ENCODE measurements around the gene CLIP2. TPM values are rescaled to one million over a fixed set of nuclear protein-coding genes. Genes with fewer than 3 reads are reported as not detected.

Gene CLIP2
- total and polyA plus RNA-seq, 2 of the 4 experiments (the other 2 are of a cell fraction), result 18.1 to 20.7 TPM

- no peak for TF ChIP-seq RAD21 (IDR thresholded peaks at IDR 0.05; ENCODE audit: low read length)
- TF ChIP-seq NFE2L2 (IDR thresholded peaks at IDR 0.05; ENCODE audit: low read depth, low read length), result no peak
- no peak for TF ChIP-seq RCOR1 (IDR thresholded peaks at IDR 0.05; ENCODE audit: insufficient replicate concordance, low read length)
- TF ChIP-seq SMC3 (IDR thresholded peaks at IDR 0.05; ENCODE audit: low read depth, low read length), result no peak
- no peak for TF ChIP-seq ELK1 (IDR thresholded peaks at IDR 0.05; ENCODE audit: borderline replicate concordance, low read depth, low read length)
- no peak for TF ChIP-seq CTCF (conservative IDR thresholded peaks at IDR 0.05; ENCODE audit: low read depth, low read length)
- no peak for TF ChIP-seq MAZ (IDR thresholded peaks at IDR 0.05; ENCODE audit: borderline replicate concordance, low read depth, low read length)
- no peak for TF ChIP-seq RFX5 (IDR thresholded peaks at IDR 0.05; ENCODE audit: low read depth, low read length)
- no peak for TF ChIP-seq MXI1 (IDR thresholded peaks at IDR 0.05; ENCODE audit: borderline replicate concordance, low read depth, low read length)
- no peaks in the 10 kb centered on the region; the same call in 1 of the 2 replicates for H3K36me3 ChIP-seq (ENCODE audit: control insufficient read depth, insufficient read depth, low read length)
- H2BK5ac ChIP-seq (ENCODE audit: low read depth, low read length, poor library complexity, severe bottlenecking), result no peak overlapping the region
- H3K9ac ChIP-seq (ENCODE audit: low read depth, low read length), result peak overlapping the region; percentile 66
- BruUV-seq (replicated peaks), result no TSS peak
- dilution Hi-C loops (cut with HindIII; ENCODE audit: low sequenced_read_pairs, unreplicated experiment) (no loop called here), in situ Hi-C loops (cut with MboI; ENCODE audit: low sequenced_read_pairs) (no loop called here), intact Hi-C loops (cut with micrococcal nuclease) (loop anchor here (2.0 to 5.0 kb wide), 2 partner anchors 50 to 92 kb away; no protein-coding TSS in a partner anchor)
- H3K27me3 ChIP-seq (ENCODE audit: control insufficient read depth, insufficient read depth, low read length), result no peaks in the 10 kb centered on the region
- H4K91ac ChIP-seq (ENCODE audit: insufficient read depth, low read depth, low read length), result peak overlapping the region; percentile 15; the same call in 1 of the 2 replicates
- peaks cover 8 to 58% of the 10 kb centered on the region in 2 experiments; a peak in 3 of 4 replicates for H3K79me1 ChIP-seq (ENCODE audit: low read depth in 1 of 2, low read length in 2 of 2)
- peak overlapping the region; percentile 13; the same call in 1 of the 2 replicates for H3K14ac ChIP-seq (replicated peaks; ENCODE audit: low read depth, low read length)
- peak overlapping the region; percentile 22 for H3K4ac ChIP-seq (ENCODE audit: low read depth, low read length)
- DNase-seq (no peak), ATAC-seq (ENCODE audit: low read depth) (no peak)
- H3K4me3 ChIP-seq (ENCODE audit: insufficient read depth, low read depth, low read length), result peak overlapping the region; percentile 61
- H4K5ac ChIP-seq (ENCODE audit: low read depth, low read length), result no peak overlapping the region
- no peak overlapping the region for H2BK20ac ChIP-seq (ENCODE audit: low read depth, low read length)
- peak overlapping the region; percentile 75 for H2AK5ac ChIP-seq (ENCODE audit: low read depth, low read length)
- WGBS, 2 experiments (ENCODE audit: extremely low coverage in 2 of 2, insufficient read length in 1 of 2), result 70% methylated on average over 2 of the region's 11 CpGs; no CpG with 5 or more reads in 1 of the 2 experiments
- peak overlapping the region; percentile 75; the same call in 1 of the 2 replicates for H3K23ac ChIP-seq (ENCODE audit: low read depth, low read length)
- peaks cover 41% of the 10 kb centered on the region for H4K20me1 ChIP-seq (ENCODE audit: insufficient read depth, low read length)
- H2AK9ac ChIP-seq (replicated peaks; ENCODE audit: low read depth, low read length, poor library complexity), result peak overlapping the region; percentile 96
- H2AFZ ChIP-seq (replicated peaks; ENCODE audit: low read length, poor library complexity), result peak overlapping the region; percentile 24
- peak overlapping the region; percentile 2 for H3K27ac ChIP-seq (ENCODE audit: insufficient read depth, low read length)
- no peak overlapping the region for H3K56ac ChIP-seq (ENCODE audit: extremely low read depth, insufficient read depth, low read length)
- H4K8ac ChIP-seq (ENCODE audit: low read depth in 2 of 2, low read length in 2 of 2), result peak overlapping the region in 1 of 2 experiments; percentile 47; a peak in 1 of 4 replicates
- POLR2A ChIA-PET (ENCODE audit: unreplicated experiment), result no interaction called here
- peaks cover 11% of the 10 kb centered on the region for H3K9me1 ChIP-seq (ENCODE audit: insufficient read depth, low read length)
- peak overlapping the region; percentile 70 for H3K4me2 ChIP-seq (ENCODE audit: low read depth, low read length)
- H3K9me3 ChIP-seq (ENCODE audit: control insufficient read depth, insufficient read depth, low read length), result no peaks in the 10 kb centered on the region
- H2BK120ac ChIP-seq (ENCODE audit: low read depth, low read length), result peak overlapping the region; percentile 5; the same call in 1 of the 2 replicates
- no peak overlapping the region; the same call in 2 of the 3 replicates for H2BK15ac ChIP-seq (ENCODE audit: low read depth, low read length)
- CTCF ChIA-PET, result no interaction called here
- H3K4me1 ChIP-seq (ENCODE audit: control insufficient read depth, insufficient read depth, low read length), result peaks cover 16% of the 10 kb centered on the region
- no peak overlapping the region for H3K18ac ChIP-seq (ENCODE audit: low read depth, low read length)
Observed at GRCh38 chr7:74454925-74455288, 165.7 kb downstream of the CLIP2 start.
